Neuronal stem cell (in vitro differentiated cells): ENCODE data around the gene ABCB4.

Experiments used
- DNase-seq: peaks from one replicate; pipeline ENCODE4 v3.0.0-alpha.2; 2013; ENCODE audit warnings: low spot score
- H2AFZ ChIP-seq: one replicate; pipeline ENCODE4 v1.6.1; 2013; ENCODE audit warnings: mild to moderate bottlenecking, low read length, inconsistent platforms
- H2AK5ac ChIP-seq: 2 replicates; pipeline ENCODE4 v1.6.1; 2013; ENCODE audit warnings: low read depth, mild to moderate bottlenecking, inconsistent platforms, low read length, moderate library complexity, mixed read lengths
- H2BK120ac ChIP-seq: 2 replicates; pipeline ENCODE4 v1.6.1; 2013; ENCODE audit warnings: low read depth, mild to moderate bottlenecking, inconsistent platforms, low read length, moderate library complexity, mixed read lengths
- H2BK12ac ChIP-seq: one replicate; pipeline ENCODE4 v1.6.1; 2013; ENCODE audit warnings: low read length, inconsistent platforms
- H2BK15ac ChIP-seq: 2 replicates; pipeline ENCODE4 v1.6.1; 2013; ENCODE audit warnings: mild to moderate bottlenecking, low read length, inconsistent platforms, mixed read lengths
- H2BK5ac ChIP-seq: one replicate; pipeline ENCODE4 v1.6.1; 2013; ENCODE audit warnings: inconsistent platforms, mild to moderate bottlenecking, low read length, moderate library complexity
- H3K14ac ChIP-seq: one replicate; pipeline ENCODE4 v1.6.1; 2013; ENCODE audit warnings: low read length, inconsistent platforms
- H3K18ac ChIP-seq: 2 replicates; pipeline ENCODE4 v1.6.1; 2013; ENCODE audit warnings: low read length, inconsistent platforms
- H3K23ac ChIP-seq: 2 replicates; pipeline ENCODE4 v1.6.1; 2013; ENCODE audit warnings: low read depth, mild to moderate bottlenecking, mixed read lengths, low read length, inconsistent platforms; ENCODE audit not compliant: poor library complexity
- H3K27ac ChIP-seq: replicated peaks from 3 replicates; pipeline ENCODE4 v1.5.1; 2013; ENCODE audit warnings: low read length, inconsistent platforms
- H3K27me3 ChIP-seq, 3 experiments: 2 replicates each; pipeline ENCODE4 v1.6.1; 2013; ENCODE audit warnings: low read length in 3 of 3, mild to moderate bottlenecking in 2 of 3, inconsistent platforms in 1 of 3, low read depth in 1 of 3, mixed read lengths in 1 of 3, moderate library complexity in 1 of 3; ENCODE audit not compliant: control insufficient read depth in 3 of 3, insufficient read depth in 3 of 3
- H3K36me3 ChIP-seq, 2 donors: replicated peaks in 1 of 2; 2 replicates each; pipeline ENCODE4 v1.6.1; 2013; ENCODE audit warnings: low read length in 2 of 2; ENCODE audit not compliant: control insufficient read depth in 2 of 2, insufficient read depth in 2 of 2
- H3K4ac ChIP-seq: 2 replicates; pipeline ENCODE4 v1.6.1; 2013; ENCODE audit warnings: inconsistent platforms, mild to moderate bottlenecking, low read length, moderate library complexity
- H3K4me1 ChIP-seq, 2 donors: 1 replicate in 1 of 2; 2 replicates in 1 of 2; pipeline ENCODE4 v1.6.1; 2013; ENCODE audit warnings: low read length in 2 of 2, low read depth in 1 of 2; ENCODE audit not compliant: control insufficient read depth in 2 of 2, insufficient read depth in 1 of 2
- H3K4me2 ChIP-seq: one replicate; pipeline ENCODE4 v1.6.1; 2013; ENCODE audit warnings: mild to moderate bottlenecking, low read length, inconsistent platforms; ENCODE audit not compliant: insufficient read depth, poor library complexity, severe bottlenecking
- H3K4me3 ChIP-seq, 2 donors: 2 replicates each; pipeline ENCODE4 v1.5.1; 2013; ENCODE audit warnings: low read length in 2 of 2, mild to moderate bottlenecking in 2 of 2, inconsistent platforms in 1 of 2, moderate library complexity in 1 of 2
- H3K79me1 ChIP-seq: one replicate; pipeline ENCODE4 v1.6.1; 2013; ENCODE audit warnings: low read depth, mild to moderate bottlenecking, inconsistent platforms, low read length, moderate library complexity
- H3K9ac ChIP-seq: one replicate; pipeline ENCODE4 v1.6.1; 2013; ENCODE audit warnings: mild to moderate bottlenecking, low read depth, low read length, inconsistent platforms; ENCODE audit not compliant: poor library complexity
- H3K9me3 ChIP-seq, 2 donors: replicated peaks in 1 of 2; 2 replicates each; pipeline versions ENCODE3 to v1.6.1; 2013; ENCODE audit warnings: low read length in 2 of 2, mild to moderate bottlenecking in 2 of 2, inconsistent platforms in 1 of 2, low read depth in 1 of 2, mixed read lengths in 1 of 2, moderate library complexity in 1 of 2; ENCODE audit not compliant: control insufficient read depth in 2 of 2, insufficient read depth in 1 of 2
- H4K8ac ChIP-seq: one replicate; pipeline ENCODE4 v1.6.1; 2013; ENCODE audit warnings: low read depth, mild to moderate bottlenecking, inconsistent platforms, low read length, moderate library complexity
- H4K91ac ChIP-seq: one replicate; pipeline ENCODE4 v1.6.1; 2013; ENCODE audit warnings: low read length, low read depth, mild to moderate bottlenecking, inconsistent platforms; ENCODE audit not compliant: poor library complexity
- WGBS, 2 donors: extraction: QIAGEN DNeasy Blood & Tissue Kit; methylation state at CpG; one replicate each; pipeline ENCODE4 v1.1.7; 2013; ENCODE audit warnings: missing lambda C conversion rate in 2 of 2, mixed read lengths in 1 of 2; ENCODE audit not compliant: insufficient read length in 2 of 2, insufficient replicate concordance in 1 of 2; ENCODE audit errors: extremely low coverage in 2 of 2; 5-methylcytosine and 5-hydroxymethylcytosine counted together

ABCB4 gene

GRCh38 chr7:87375662-87376435 is 99.6 kb downstream of the ABCB4 start:
- no CpG with 5 or more reads among the region's 5 CpGs for WGBS, 2 donors
- Histone ChIP-seq H3K9me3 (peaks cover 0 to 3% of the 10 kb centered on the region in 2 donors), H3K4me2 (no peak overlapping the region), H3K27ac (no peak overlapping the region), H3K4me1 (no peaks in the 10 kb centered on the region), H2BK12ac (no peak overlapping the region), H2AK5ac (no peak overlapping the region), H2AFZ (no peak overlapping the region), H3K9ac (no peak overlapping the region), H2BK120ac (no peak overlapping the region), H2BK15ac (no peak overlapping the region), H2BK5ac (no peak overlapping the region), H4K91ac (no peak overlapping the region), H3K79me1 (no peaks in the 10 kb centered on the region), H3K27me3 (no peaks in the 10 kb centered on the region), H4K8ac (no peak overlapping the region), H3K18ac (no peak overlapping the region), H3K36me3 (peaks cover 0 to 70% of the 10 kb centered on the region in 2 donors), H3K23ac (no peak overlapping the region), H3K14ac (no peak overlapping the region), H3K4me3 (no peak overlapping the region), H3K4ac (no peak overlapping the region)
- no peak for DNase-seq

- Histone ChIP-seq H3K4me3 (no peak overlapping the region), H3K4ac (no peak overlapping the region), H2BK120ac (no peak overlapping the region), H3K14ac (no peak overlapping the region), H2AK5ac (no peak overlapping the region), H4K8ac (no peak overlapping the region), H2BK15ac (no peak overlapping the region), H4K91ac (no peak overlapping the region), H3K79me1 (no peaks in the 10 kb centered on the region), H3K4me2 (no peak overlapping the region), H2BK12ac (no peak overlapping the region), H3K36me3 (peaks cover 10 to 73% of the 10 kb centered on the region in 2 donors), H3K23ac (no peak overlapping the region), H2BK5ac (no peak overlapping the region), H3K27ac (no peak overlapping the region), H3K27me3 (no peaks in the 10 kb centered on the region), H3K9ac (no peak overlapping the region), H3K18ac (no peak overlapping the region), H3K4me1 (no peaks in the 10 kb centered on the region), H2AFZ (no peak overlapping the region), H3K9me3 (peaks cover 0 to 4% of the 10 kb centered on the region in 2 donors)
- WGBS, 2 donors, result no CpG with 5 or more reads among the region's 1 CpG
- no peak for DNase-seq
Observed at GRCh38 chr7:87370660-87371180, 104.8 kb downstream of the ABCB4 start.

GRCh38 chr7:87369216-87369615 is 106.3 kb downstream of the ABCB4 start:
- H2BK12ac ChIP-seq, result no peak overlapping the region
- no peak overlapping the region for H3K4me2 ChIP-seq
- H3K9me3 ChIP-seq, result peaks cover 0 to 6% of the 10 kb centered on the region in 2 donors
- H3K18ac ChIP-seq, result no peak overlapping the region
- H2AFZ ChIP-seq, result no peak overlapping the region
- no peaks in the 10 kb centered on the region for H3K79me1 ChIP-seq
- no peak for DNase-seq
- no peak overlapping the region for H4K91ac ChIP-seq
- H3K9ac ChIP-seq, result no peak overlapping the region
- H3K27ac ChIP-seq, result no peak overlapping the region
- WGBS, 2 donors, result no CpG with 5 or more reads among the region's 4 CpGs
- H3K23ac ChIP-seq, result no peak overlapping the region
- peaks cover 0 to 1% of the 10 kb centered on the region in 2 donors for H3K4me1 ChIP-seq
- H3K36me3 ChIP-seq, result peaks cover 10 to 77% of the 10 kb centered on the region in 2 donors
- H3K14ac ChIP-seq, result no peak overlapping the region
- H3K4me3 ChIP-seq, result no peak overlapping the region
- no peaks in the 10 kb centered on the region for H3K27me3 ChIP-seq
- no peak overlapping the region for H2BK15ac ChIP-seq
- H2BK120ac ChIP-seq, result no peak overlapping the region
- no peak overlapping the region for H2AK5ac ChIP-seq
- no peak overlapping the region for H2BK5ac ChIP-seq
- no peak overlapping the region for H3K4ac ChIP-seq
- no peak overlapping the region for H4K8ac ChIP-seq

GRCh38 chr7:87364246-87364645 is 111.2 kb downstream of the ABCB4 start:
- no peak overlapping the region for H3K14ac ChIP-seq
- no peak overlapping the region for H3K23ac ChIP-seq
- no peaks in the 10 kb centered on the region for H3K27me3 ChIP-seq
- no peaks in the 10 kb centered on the region for H3K79me1 ChIP-seq
- H3K27ac ChIP-seq, result no peak overlapping the region
- H3K4ac ChIP-seq, result no peak overlapping the region
- no peak overlapping the region for H3K4me2 ChIP-seq
- H2BK12ac ChIP-seq, result no peak overlapping the region
- H4K91ac ChIP-seq, result no peak overlapping the region
- no peak overlapping the region for H2AFZ ChIP-seq
- peaks cover 7 to 90% of the 10 kb centered on the region in 2 donors for H3K36me3 ChIP-seq
- no peak overlapping the region for H3K4me3 ChIP-seq
- DNase-seq, result no peak
- H2BK120ac ChIP-seq, result no peak overlapping the region
- H3K9me3 ChIP-seq, result peaks cover 0 to 10% of the 10 kb centered on the region in 2 donors
- no peak overlapping the region for H3K9ac ChIP-seq
- no peak overlapping the region for H4K8ac ChIP-seq
- no peak overlapping the region for H2BK15ac ChIP-seq
- no peak overlapping the region for H3K18ac ChIP-seq
- no peak overlapping the region for H2AK5ac ChIP-seq
- H3K4me1 ChIP-seq, result peaks cover 0 to 1% of the 10 kb centered on the region in 2 donors
- H2BK5ac ChIP-seq, result no peak overlapping the region
